BJ (cell line): ENCODE data around the gene S100A6. TPM values are rescaled to one million over a fixed set of nuclear protein-coding genes. Genes with fewer than 3 reads are reported as not detected.
A peak's percentile ranks its signal among the peaks of the same experiment; 100 is the strongest.

Experiments
- CTCF ChIA-PET: fragments of 350-600 bp; formaldehyde crosslinking; extraction: SDS; loops from one replicate; lab custom pipeline; 2021; ENCODE audit warnings: antibody characterized with exemption, inconsistent platforms; lab: Yijun Ruan, JAX
- POLR2A ChIA-PET: fragments of 300-600 bp; sonication (Branson Sonifier 250); formaldehyde crosslinking; extraction: SDS; loops from one replicate; lab custom pipeline; 2021; ENCODE audit warnings: antibody characterized with exemption; lab: Charles Lee
- DNase-seq: peaks from one replicate; pipeline ENCODE4 v3.0.0-alpha.2; 2011; ENCODE audit warnings: low read depth
- H3K27me3 ChIP-seq: 2 replicates; pipeline ENCODE4 v1.6.0; 2011; ENCODE audit warnings: low read length; ENCODE audit not compliant: control insufficient read depth, insufficient read depth
- H3K36me3 ChIP-seq: 2 replicates; pipeline ENCODE4 v1.5.1; 2011; ENCODE audit warnings: low read length; ENCODE audit not compliant: control insufficient read depth, insufficient read depth
- H3K4me3 ChIP-seq: 2 replicates; pipeline ENCODE4 v1.5.1; 2011; ENCODE audit warnings: low read depth, mild to moderate bottlenecking, control low read depth, low read length
- polyA plus RNA-seq: library from polyadenylated mRNA; depleted of rRNA; stranded (reverse); fragments of >200 nt; gene quantifications from 2 replicates; pipeline ENCODE4 v1.2.3, GENCODE V29; 2011
- TF ChIP-seq, protein P1 (sequence below): IDR thresholded peaks from 2 replicates; pipeline ENCODE4 v1.5.1; 2011; ENCODE audit warnings: low read depth, mild to moderate bottlenecking, control low read depth, inconsistent platforms, low read length, moderate library complexity; ENCODE audit not compliant: insufficient read depth

S100A6 gene
- polyA plus RNA-seq, 1 experiment = 1,308 TPM

DNA sequence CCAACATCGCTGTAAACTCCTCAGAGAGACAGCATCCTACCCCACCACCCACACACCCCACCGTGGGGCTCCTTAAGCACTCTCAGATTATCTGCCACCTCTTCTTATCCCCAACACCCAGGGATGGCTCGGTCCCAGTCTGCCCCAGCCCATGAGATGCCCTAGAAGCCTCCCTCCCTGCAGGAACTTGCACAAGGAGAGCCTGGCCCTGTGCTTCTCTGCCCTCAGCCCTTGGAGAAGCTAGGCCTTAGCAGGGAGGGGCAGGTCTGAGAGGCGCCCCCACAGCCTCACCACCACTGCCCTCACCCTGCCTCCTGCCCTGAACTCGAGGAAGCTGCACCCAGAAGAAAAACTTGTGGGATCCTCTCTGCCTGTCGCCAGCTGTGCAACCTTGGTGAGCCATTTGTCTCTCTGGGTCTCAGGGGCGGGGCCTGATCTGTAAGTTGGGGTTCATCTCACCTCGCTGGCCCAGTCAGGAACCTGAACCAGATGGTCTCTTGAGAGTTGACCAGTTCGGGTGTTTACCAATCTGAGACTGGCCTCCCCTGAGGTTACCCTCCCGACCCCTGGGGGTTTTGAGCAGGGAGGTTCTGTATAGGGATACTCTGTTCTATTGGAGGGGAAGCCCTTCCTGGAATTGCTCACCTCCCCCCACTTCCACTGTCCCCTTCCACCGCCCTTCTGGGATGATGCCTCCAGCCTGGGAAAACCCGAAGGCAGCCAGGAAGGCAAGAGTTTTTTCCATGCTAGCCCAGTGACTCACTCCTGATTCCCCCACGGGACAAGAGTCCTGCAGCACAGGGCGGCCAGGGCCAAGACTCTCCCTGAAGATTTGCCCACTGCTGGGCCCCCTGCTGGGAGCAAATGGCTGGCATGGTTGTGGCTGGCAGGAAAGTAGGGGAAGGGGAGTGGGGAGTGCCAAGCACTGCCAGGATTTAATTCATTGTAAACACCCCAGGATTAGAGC, 13.2 kb upstream of the S100A6 start, which contains the start of gene S100A3:
TSS of gene S100A3 (minus strand) at position 537 of the 967 bp plus-strand sequence. CDS start 773 bp downstream, outside the sequence.
- ChIA-PET CTCF (interaction anchor here (0.8 to 5.2 kb wide), 4 partner anchors 13 to 23 kb away, joined by 3 to 39 read pairs (median 8); partner anchors contain the start of gene S100A6), POLR2A (interaction anchor here (1.0 kb wide), 1 partner anchor 16 kb away, joined by 3 read pairs; no protein-coding TSS in a partner anchor)

DNA sequence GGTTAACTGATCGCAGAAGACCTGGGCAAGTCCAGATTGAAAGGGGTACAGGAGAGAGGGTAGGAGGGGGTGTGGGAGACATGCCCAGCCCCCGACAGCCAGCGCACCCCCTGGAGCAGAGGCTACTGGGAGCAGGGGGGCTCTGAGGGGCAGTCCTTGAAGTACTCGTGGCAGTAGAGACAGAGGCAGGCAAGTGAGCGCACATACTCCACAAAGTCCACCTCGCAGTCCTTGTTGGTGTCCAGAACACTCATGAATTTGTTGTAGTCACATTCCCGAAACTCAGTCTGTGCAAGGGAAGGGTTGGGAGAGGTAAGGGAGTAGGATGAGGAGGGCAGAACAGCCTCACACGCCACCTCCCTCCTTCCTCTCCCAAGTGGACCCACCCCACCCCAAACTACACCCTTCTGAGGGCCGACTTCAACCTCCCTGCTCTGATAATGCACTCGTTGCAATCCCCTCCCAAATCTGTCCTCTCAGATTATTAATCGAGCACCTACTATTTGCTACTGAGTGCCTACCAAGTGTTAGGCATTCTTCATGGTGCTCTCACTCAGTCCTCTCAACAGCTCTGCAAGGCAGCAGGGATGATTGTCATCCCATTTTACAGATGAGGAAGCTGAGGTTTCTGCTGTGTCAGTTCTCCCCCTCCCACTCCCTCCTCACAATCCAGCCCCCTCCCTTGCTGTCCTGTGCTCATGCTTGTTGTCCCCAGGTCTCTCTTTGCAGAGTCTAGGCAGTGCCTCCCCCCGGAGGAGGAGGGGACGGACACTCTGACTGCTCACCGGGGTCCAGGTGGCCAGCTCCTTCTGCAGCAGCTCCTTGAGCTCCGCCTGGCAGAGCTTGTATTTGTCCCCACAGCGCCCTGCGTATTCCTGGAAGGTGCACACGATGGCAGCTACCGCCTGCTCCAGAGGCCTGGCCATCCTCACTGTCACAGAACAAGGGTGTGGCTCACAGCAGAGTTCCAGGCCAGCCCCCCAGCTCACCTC, 12.1 kb upstream of the S100A6 start:
- no peaks in the 10 kb centered on the region for H3K36me3 ChIP-seq
- no peak for DNase-seq
- no peak overlapping the region for H3K4me3 ChIP-seq
- no peaks in the 10 kb centered on the region for H3K27me3 ChIP-seq
- TF ChIP-seq, protein P1, sequence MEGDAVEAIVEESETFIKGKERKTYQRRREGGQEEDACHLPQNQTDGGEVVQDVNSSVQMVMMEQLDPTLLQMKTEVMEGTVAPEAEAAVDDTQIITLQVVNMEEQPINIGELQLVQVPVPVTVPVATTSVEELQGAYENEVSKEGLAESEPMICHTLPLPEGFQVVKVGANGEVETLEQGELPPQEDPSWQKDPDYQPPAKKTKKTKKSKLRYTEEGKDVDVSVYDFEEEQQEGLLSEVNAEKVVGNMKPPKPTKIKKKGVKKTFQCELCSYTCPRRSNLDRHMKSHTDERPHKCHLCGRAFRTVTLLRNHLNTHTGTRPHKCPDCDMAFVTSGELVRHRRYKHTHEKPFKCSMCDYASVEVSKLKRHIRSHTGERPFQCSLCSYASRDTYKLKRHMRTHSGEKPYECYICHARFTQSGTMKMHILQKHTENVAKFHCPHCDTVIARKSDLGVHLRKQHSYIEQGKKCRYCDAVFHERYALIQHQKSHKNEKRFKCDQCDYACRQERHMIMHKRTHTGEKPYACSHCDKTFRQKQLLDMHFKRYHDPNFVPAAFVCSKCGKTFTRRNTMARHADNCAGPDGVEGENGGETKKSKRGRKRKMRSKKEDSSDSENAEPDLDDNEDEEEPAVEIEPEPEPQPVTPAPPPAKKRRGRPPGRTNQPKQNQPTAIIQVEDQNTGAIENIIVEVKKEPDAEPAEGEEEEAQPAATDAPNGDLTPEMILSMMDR = no peak
- CTCF ChIA-PET = interaction anchor here (1.0 to 5.2 kb wide), 4 partner anchors 14 to 24 kb away, joined by 3 to 39 read pairs (median 4); partner anchors contain the start of gene S100A6
- POLR2A ChIA-PET = no interaction called here

More for the DNA sequence above, 13.2 kb upstream of the S100A6 start, which contains the start of gene S100A3:
- no peaks in the 10 kb centered on the region for H3K27me3 ChIP-seq
- no peaks in the 10 kb centered on the region for H3K36me3 ChIP-seq
- H3K4me3 ChIP-seq = no peak within 1 kb of the TSS
- peak; percentile 70 for DNase-seq
- TF ChIP-seq, protein P1 = peak; percentile 26

DNA sequence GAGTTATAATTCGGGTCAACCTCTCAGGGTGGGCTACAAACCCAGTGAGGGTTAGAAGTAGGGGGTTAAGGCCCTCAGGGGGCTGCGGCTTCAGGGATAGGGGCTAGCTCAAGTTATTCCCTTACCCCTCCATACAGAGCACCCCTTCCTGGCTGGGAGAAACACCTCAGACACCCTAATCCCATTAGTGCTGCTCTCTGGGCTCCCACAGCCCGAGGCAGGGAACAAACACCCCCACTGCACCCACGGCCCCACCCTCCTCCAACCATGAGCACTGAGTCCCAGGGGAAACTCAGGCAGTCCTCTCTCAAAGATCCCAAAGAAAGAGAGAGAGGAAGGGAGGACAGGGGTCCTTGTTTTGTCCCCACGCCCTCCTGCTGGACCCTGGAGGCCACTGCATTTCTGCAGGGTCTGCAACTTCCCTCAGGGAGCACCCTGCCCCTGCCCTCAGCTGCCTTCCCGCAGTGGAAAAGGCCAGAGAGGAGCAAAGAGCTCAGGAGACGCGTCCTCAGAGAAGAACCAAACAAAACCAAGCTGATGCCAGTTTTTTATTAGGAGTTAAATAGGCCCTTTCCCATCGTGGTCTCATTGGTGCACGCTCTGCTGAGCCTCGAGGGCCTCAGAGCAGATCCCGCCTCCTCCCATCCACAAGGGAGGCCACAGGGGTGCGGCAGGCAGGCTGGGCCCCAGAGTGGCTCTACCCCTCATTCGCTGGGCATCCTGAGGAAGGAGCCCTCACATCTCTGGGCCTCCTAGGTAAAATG, 11.2 kb upstream of the S100A6 start:
- DNase-seq = no peak
- H3K27me3 ChIP-seq = no peaks in the 10 kb centered on the region
- ChIA-PET CTCF (interaction anchor here (0.6 to 1.1 kb wide), 4 partner anchors 14 to 40 kb away, joined by 3 to 6 read pairs (median 3); no protein-coding TSS in a partner anchor), POLR2A (interaction anchor here (3.9 kb wide), 1 partner anchor 13 kb away, joined by 36 read pairs; the partner anchor contains the start of gene S100A6)
- H3K4me3 ChIP-seq = peak overlapping the region; percentile 44
- TF ChIP-seq, protein P1 = 0 out of 2 replicates have a peak, but pooled peaks have one; percentile 7
- no peaks in the 10 kb centered on the region for H3K36me3 ChIP-seq

DNA sequence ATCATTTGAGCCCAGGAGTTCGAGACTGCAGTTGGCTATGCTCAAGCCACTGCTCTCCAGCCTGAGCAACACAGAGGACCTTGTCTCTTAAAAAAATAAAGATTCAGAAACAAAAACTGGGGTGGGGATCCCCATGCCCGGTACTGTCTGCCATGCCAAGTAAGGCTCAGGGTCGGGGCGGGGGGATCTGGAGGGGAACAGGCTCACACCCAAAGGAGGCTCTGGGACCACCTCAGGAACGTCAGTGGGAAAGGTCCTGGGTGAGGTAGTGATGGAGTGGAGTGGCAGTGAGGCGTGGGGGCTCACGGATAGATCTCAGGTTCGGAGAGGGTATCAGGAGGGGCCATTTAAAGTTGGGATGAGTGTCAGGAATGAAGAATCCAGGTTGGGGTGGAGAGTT, 10.6 kb upstream of the S100A6 start:
- H3K4me3 ChIP-seq = peak overlapping the region; percentile 44
- TF ChIP-seq, protein P1 = no peak
- no peaks in the 10 kb centered on the region for H3K27me3 ChIP-seq
- ChIA-PET POLR2A (interaction anchor here (3.9 kb wide), 1 partner anchor 12 kb away, joined by 36 read pairs; the partner anchor contains the start of gene S100A6), CTCF (interaction anchor here (1.1 kb wide), 1 partner anchor 36 kb away, joined by 3 read pairs; no protein-coding TSS in a partner anchor)
- DNase-seq = no peak
- H3K36me3 ChIP-seq = no peaks in the 10 kb centered on the region
